Activated naive CD8-positive, alpha-beta T cell treated with anti-CD3 and anti-CD28 coated beads for 36 hours (primary cell): Measurements from ENCODE around the gene CDKL5. TPM values are rescaled to one million over a fixed set of nuclear protein-coding genes. Genes with fewer than 3 reads are reported as not detected.
A peak's percentile ranks its signal among the peaks of the same experiment; 100 is the strongest.

Source experiments
- DNase-seq: peaks from one replicate; pipeline ENCODE4 v3.0.0; 2021
- H3K27ac Mint-ChIP-seq: one replicate; pipeline ENCODE4 v1.8.0; 2022; ENCODE audit warnings: mild to moderate bottlenecking, moderate library complexity, mixed read lengths
- H3K27me3 Mint-ChIP-seq: one replicate; pipeline ENCODE4 v1.8.0; 2022; ENCODE audit warnings: mild to moderate bottlenecking, mixed read lengths
- H3K36me3 Mint-ChIP-seq: one replicate; pipeline ENCODE4 v1.8.0; 2021; ENCODE audit warnings: mild to moderate bottlenecking, mixed read lengths
- H3K4me1 Mint-ChIP-seq: one replicate; pipeline ENCODE4 v1.8.0; 2021; ENCODE audit warnings: mixed read lengths
- H3K4me3 Mint-ChIP-seq: one replicate; pipeline ENCODE4 v1.8.0; 2022; ENCODE audit warnings: mild to moderate bottlenecking, moderate library complexity, mixed read lengths
- H3K9me3 Mint-ChIP-seq: one replicate; pipeline ENCODE4 v1.8.0; 2022; ENCODE audit warnings: mixed read lengths
- total RNA-seq, 2 experiments: library from RNA; stranded (reverse); gene quantifications; one replicate each; pipeline ENCODE4 v1.2.3, GENCODE V29; 2021

The CDKL5 gene
- total RNA-seq, 2 experiments from 2014 or later = 0.82 to 1.3 TPM

- no peaks in the 10 kb centered on the region for H3K9me3 Mint-ChIP-seq
- peak; percentile 15 for DNase-seq
- no peak overlapping the region for H3K27ac Mint-ChIP-seq
Observed at GRCh38 chrX:18674417-18674787, 249.0 kb downstream of the CDKL5 start.

GRCh38 chrX:18674788-18675735 lies 249.7 kb downstream of the CDKL5 start:
- H3K36me3 Mint-ChIP-seq = no peaks in the 10 kb centered on the region
- DNase-seq = peak; percentile 74
- H3K4me3 Mint-ChIP-seq = peak overlapping the region; percentile 66
- H3K4me1 Mint-ChIP-seq = peaks cover 6% of the 10 kb centered on the region
- H3K27ac Mint-ChIP-seq = peak overlapping the region; percentile 77
- no peaks in the 10 kb centered on the region for H3K27me3 Mint-ChIP-seq
- no peaks in the 10 kb centered on the region for H3K9me3 Mint-ChIP-seq

More at GRCh38 chrX:18674417-18674787, 249.0 kb downstream of the CDKL5 start:
- Mint-ChIP-seq H3K4me3 (peak overlapping the region; percentile 66), H3K27me3 (no peaks in the 10 kb centered on the region), H3K4me1 (peaks cover 6% of the 10 kb centered on the region), H3K36me3 (no peaks in the 10 kb centered on the region)

GRCh38 chrX:18676050-18676449 lies 250.6 kb downstream of the CDKL5 start:
- DNase-seq = no peak
- Mint-ChIP-seq H3K9me3 (no peaks in the 10 kb centered on the region), H3K4me3 (no peak overlapping the region), H3K27ac (no peak overlapping the region), H3K4me1 (peaks cover 6% of the 10 kb centered on the region), H3K36me3 (no peaks in the 10 kb centered on the region), H3K27me3 (no peaks in the 10 kb centered on the region)

GRCh38 chrX:18676470-18676869 lies 251.1 kb downstream of the CDKL5 start:
- H3K4me1 Mint-ChIP-seq = peaks cover 6% of the 10 kb centered on the region

GRCh38 chrX:18677161-18677869 lies 251.9 kb downstream of the CDKL5 start:
- H3K4me1 Mint-ChIP-seq = peaks cover 6% of the 10 kb centered on the region
- no peak overlapping the region for H3K4me3 Mint-ChIP-seq
- H3K9me3 Mint-ChIP-seq = no peaks in the 10 kb centered on the region
- no peaks in the 10 kb centered on the region for H3K27me3 Mint-ChIP-seq
- no peak for DNase-seq
- no peak overlapping the region for H3K27ac Mint-ChIP-seq
- no peaks in the 10 kb centered on the region for H3K36me3 Mint-ChIP-seq

More at GRCh38 chrX:18676470-18676869, 251.1 kb downstream of the CDKL5 start:
- Mint-ChIP-seq H3K9me3 (no peaks in the 10 kb centered on the region), H3K27me3 (no peaks in the 10 kb centered on the region), H3K36me3 (no peaks in the 10 kb centered on the region), H3K27ac (no peak overlapping the region), H3K4me3 (no peak overlapping the region)
- DNase-seq = no peak

- Mint-ChIP-seq H3K4me3 (no peak overlapping the region), H3K27ac (no peak overlapping the region), H3K4me1 (no peaks in the 10 kb centered on the region), H3K9me3 (no peaks in the 10 kb centered on the region), H3K36me3 (no peaks in the 10 kb centered on the region), H3K27me3 (no peaks in the 10 kb centered on the region)
- no peak for DNase-seq
Observed at GRCh38 chrX:18681996-18682395, 256.6 kb downstream of the CDKL5 start.

GRCh38 chrX:18682979-18683387 lies 257.6 kb downstream of the CDKL5 start:
- Mint-ChIP-seq H3K9me3 (no peaks in the 10 kb centered on the region), H3K36me3 (no peaks in the 10 kb centered on the region), H3K27ac (no peak overlapping the region), H3K4me1 (no peaks in the 10 kb centered on the region), H3K4me3 (no peak overlapping the region), H3K27me3 (peaks cover under 1% of the 10 kb centered on the region)
- no peak for DNase-seq

- Mint-ChIP-seq H3K36me3 (no peaks in the 10 kb centered on the region), H3K27me3 (peaks cover 3% of the 10 kb centered on the region), H3K27ac (no peak overlapping the region), H3K4me1 (no peaks in the 10 kb centered on the region), H3K4me3 (no peak overlapping the region), H3K9me3 (no peaks in the 10 kb centered on the region)
- DNase-seq = no peak
Observed at GRCh38 chrX:18687856-18688495, 262.6 kb downstream of the CDKL5 start.

- Mint-ChIP-seq H3K9me3 (peaks cover 2% of the 10 kb centered on the region), H3K4me1 (no peaks in the 10 kb centered on the region), H3K4me3 (no peak overlapping the region), H3K27ac (no peak overlapping the region), H3K27me3 (peaks cover 3% of the 10 kb centered on the region), H3K36me3 (no peaks in the 10 kb centered on the region)
- DNase-seq = no peak
Observed at GRCh38 chrX:18691431-18691830, 266.0 kb downstream of the CDKL5 start.

GRCh38 chrX:18692541-18692940 lies 267.1 kb downstream of the CDKL5 start:
- Mint-ChIP-seq H3K27ac (no peak overlapping the region), H3K36me3 (no peaks in the 10 kb centered on the region), H3K4me3 (no peak overlapping the region), H3K4me1 (no peaks in the 10 kb centered on the region), H3K9me3 (peaks cover 2% of the 10 kb centered on the region), H3K27me3 (peaks cover 3% of the 10 kb centered on the region)
- DNase-seq = no peak

- no peaks in the 10 kb centered on the region for H3K4me1 Mint-ChIP-seq
- H3K4me3 Mint-ChIP-seq = no peak overlapping the region
- H3K36me3 Mint-ChIP-seq = no peaks in the 10 kb centered on the region
- H3K27me3 Mint-ChIP-seq = no peaks in the 10 kb centered on the region
- H3K27ac Mint-ChIP-seq = no peak overlapping the region
- no peak for DNase-seq
- H3K9me3 Mint-ChIP-seq = peaks cover 2% of the 10 kb centered on the region
Observed at GRCh38 chrX:18696653-18697052, 271.2 kb downstream of the CDKL5 start.

GRCh38 chrX:18698737-18699650 lies 273.6 kb downstream of the CDKL5 start:
- Mint-ChIP-seq H3K4me3 (no peak overlapping the region), H3K4me1 (no peaks in the 10 kb centered on the region), H3K27ac (no peak overlapping the region), H3K27me3 (no peaks in the 10 kb centered on the region), H3K9me3 (peaks cover 2% of the 10 kb centered on the region), H3K36me3 (no peaks in the 10 kb centered on the region)
- DNase-seq = no peak

GRCh38 chrX:18701621-18702361 lies 276.4 kb downstream of the CDKL5 start:
- H3K36me3 Mint-ChIP-seq = no peaks in the 10 kb centered on the region
- H3K9me3 Mint-ChIP-seq = no peaks in the 10 kb centered on the region
- no peak overlapping the region for H3K4me3 Mint-ChIP-seq
- H3K27me3 Mint-ChIP-seq = no peaks in the 10 kb centered on the region
- DNase-seq = no peak
- no peak overlapping the region for H3K27ac Mint-ChIP-seq
- H3K4me1 Mint-ChIP-seq = no peaks in the 10 kb centered on the region
